ENCODE data around the gene DNAH9.
"Not testable (repeated sequence)": the region's sequence is repeated elsewhere in the genome, so short reads cannot be mapped to it uniquely, and the experiment has no call there.

Gene DNAH9

DNA sequence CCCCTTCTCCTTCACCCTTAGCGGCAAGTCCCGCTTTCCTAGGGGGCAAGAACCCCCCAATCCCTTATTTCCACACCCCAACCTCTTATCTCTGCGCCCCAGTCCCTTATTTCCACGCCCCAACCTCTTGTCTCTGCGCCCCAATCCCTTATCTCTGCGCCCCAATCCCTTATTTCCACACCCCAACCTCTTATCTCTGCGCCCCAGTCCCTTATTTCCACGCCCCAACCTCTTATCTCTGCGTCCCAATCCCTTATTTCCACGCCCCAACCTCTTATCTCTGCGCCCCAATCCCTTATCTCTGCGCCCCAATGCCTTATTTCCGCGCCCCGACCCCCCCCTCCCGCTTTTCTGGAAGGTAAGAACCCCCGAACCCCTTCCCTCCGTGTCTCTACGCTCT, 374.5 kb downstream of the DNAH9 start:
- FAIRE-seq; DNase-seq (ENCODE audit: low spot score): not testable (repeated sequence)

DNA sequence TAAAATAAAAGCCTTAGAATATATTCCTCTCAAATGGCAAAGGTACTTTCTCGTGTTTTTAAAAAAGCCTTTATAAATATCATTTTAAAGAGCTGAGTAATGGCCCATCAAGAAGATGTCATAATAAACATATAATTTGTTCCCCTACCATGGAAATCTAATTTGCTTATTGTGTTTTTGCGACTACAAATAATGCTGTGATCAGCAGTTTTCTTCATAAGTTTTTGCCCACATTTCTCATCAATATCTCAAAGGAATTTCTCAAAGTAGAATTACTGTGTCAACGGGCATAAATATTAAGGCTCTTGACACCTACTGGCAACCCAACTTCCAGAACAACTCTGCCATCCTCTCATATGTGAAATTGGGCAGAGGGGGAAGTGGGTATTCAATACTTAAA, 381.5 kb downstream of the DNAH9 start:
- DNase-seq (ENCODE audit: low spot score): no peak
- no peak for FAIRE-seq

DNA sequence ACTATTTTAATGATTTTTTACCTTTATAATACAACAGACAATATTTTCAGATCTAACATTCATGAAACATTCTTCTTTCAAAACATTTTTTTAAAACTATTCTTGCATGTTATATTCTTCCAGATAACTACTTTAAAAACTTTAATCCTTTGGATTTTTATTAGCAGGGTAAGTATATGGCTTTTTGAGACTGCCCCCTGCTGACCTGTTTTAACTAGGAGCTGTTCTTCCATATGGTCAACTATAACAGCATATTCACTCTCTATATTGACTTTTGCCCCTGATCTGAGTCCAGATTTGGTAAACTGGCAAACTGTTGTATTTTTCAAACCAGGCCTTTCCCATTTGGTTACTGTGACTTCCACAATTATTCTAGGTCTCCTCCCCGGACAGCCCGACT, 382.5 kb downstream of the DNAH9 start:
- DNase-seq (ENCODE audit: low spot score) (no peak), FAIRE-seq (no peak)

DNA sequence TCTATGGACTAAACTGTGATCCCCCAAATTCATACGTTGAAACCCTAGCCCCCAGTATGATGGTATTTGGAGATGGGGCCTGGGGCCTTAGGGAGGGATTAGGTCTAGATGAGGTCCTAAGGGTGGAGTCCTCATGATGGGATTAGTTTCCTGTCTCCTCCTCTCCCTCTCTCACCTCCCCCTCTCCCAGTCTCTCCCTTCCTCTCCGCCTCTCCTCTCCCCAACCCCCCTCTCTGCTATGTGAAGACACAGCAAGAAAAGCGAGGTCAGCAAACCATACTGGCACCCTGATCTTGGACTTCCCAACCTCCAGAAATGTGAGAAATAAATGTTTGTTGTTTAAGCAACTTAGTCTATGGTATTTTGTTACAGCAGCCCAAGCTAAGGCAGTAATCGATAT, 383.6 kb downstream of the DNAH9 start:
- FAIRE-seq: no peak
- DNase-seq (ENCODE audit: low spot score): no peak

DNA sequence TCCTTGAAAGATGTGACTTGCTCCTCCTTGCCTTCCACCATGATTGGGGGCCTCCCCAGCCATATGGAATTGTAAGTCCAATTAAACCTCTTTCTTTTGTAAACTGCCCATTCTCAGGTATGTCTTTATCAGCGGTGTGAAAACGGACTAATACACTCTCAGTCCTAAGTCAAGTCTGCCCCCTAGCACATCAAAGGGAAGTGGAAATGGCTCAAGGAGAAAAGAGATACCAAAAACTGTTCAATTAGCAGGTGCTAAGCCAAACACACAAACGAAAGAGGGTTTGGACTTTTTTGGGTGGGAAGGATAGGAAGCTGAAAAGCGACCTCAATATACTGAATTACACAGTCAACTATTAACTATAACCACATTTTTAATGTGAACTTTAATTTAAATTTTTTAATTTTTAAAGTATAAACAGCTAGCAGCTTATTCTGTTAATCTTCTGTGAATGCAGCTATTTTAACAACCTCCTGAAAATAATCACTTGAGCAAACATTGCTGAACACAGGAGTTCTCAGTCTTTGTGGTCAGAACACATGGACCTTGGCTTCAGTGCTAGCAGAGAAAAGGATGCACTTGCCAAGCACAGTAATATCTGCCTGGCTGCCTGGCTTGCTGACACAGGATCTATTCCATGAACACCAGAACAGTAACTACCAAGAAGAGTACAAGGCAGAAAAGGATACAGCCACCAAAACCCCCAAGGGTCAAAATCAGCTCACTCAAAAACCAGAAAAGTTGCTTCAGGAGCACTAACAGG, 388.1 kb downstream of the DNAH9 start:
- FAIRE-seq (no peak), DNase-seq (ENCODE audit: low spot score) (no peak)

DNA sequence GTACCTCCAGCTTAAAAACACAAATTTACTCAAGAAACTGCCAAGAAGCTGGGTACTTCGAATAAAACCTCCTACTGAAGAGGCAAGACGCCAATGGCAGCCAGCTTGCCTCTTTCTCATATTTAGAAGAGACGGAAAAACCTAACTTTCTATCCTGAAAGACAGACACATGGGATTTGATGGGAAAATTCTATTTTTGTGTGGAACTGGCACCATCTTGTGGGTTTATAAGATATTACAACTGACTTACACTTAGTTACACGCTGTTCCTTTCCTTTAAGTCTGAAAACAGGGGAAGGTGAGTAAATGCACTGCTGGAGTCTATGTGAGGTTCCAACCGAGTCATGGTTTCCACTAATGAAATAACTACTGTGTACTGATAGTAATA, 388.7 kb downstream of the DNAH9 start:
- DNase-seq (ENCODE audit: low spot score): peak; percentile 16

DNA sequence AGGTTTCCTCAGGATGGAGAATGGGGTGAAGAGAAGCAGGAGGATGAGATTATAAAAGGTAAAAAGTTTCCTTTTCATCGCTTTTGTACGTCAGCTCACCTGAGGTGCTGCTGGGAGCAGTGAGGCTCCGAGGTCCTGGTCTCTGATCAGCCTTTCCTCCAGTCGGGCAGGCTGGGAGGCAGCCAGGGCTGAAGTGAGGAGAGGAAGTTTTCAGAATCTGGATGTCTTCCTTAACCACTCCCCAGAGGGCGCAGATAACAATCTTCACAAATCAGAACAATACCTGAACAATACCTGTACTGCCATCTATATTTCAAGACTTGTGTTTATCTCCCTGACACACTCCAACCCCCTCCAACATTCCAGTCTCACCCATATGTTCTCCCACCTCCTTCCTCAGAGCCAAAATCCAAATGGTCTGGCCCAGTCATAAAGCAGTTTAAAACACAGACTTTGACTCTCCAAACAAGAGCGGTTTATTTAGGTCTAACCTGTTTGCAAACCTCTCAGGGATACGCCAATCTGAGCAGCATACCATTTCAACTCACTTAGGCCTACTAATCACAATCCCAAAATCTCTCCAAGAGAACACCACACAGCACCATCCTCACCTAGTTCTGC, 392.2 kb downstream of the DNAH9 start:
- DNase-seq (ENCODE audit: low spot score): no peak
- FAIRE-seq: no peak

More for the DNA sequence above, 388.7 kb downstream of the DNAH9 start:
- FAIRE-seq: no peak

DNA sequence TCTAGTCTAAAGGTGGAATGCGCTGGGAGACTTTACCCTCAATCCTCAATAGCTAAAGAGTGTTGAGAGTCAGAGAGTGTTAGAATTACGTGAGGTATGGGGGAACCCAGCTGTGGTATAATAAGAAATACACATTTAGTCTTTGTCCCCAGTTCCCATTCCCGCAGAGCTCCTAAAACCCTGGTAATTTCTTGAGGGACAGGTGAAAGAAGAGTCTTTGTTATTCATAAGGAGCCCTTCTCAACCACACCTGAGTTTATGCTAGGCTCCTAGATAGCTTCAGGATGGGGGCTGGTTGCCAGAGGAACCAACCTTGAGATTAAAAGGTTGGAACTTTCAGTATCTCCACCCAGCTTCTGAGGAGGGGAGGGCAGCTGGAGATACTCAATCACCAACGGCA, 393.2 kb downstream of the DNAH9 start:
- no peak for FAIRE-seq
- DNase-seq (ENCODE audit: low spot score): no peak

DNA sequence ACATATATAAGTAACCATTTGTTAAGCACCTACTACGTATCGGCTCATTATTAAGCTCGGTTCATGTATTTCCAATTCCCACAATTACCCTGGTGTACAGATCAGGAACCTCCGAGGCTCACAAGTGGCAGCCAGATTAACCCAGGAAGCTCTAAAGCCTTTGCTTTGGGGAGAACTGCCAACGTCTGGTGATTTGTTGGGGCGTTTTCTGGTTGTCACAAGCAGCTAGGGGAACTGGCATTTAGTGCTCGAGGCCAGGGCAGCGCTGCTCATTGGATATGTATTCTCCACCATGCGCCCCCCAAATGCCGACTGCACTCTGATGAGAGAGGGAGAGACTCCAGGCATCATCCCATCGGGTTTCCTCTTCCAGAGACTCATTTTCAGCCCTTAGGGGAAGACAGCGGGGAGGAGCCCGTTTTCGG, 398.5 kb downstream of the DNAH9 start:
- DNase-seq (ENCODE audit: low spot score): peak; percentile 13
- FAIRE-seq: no peak

DNA sequence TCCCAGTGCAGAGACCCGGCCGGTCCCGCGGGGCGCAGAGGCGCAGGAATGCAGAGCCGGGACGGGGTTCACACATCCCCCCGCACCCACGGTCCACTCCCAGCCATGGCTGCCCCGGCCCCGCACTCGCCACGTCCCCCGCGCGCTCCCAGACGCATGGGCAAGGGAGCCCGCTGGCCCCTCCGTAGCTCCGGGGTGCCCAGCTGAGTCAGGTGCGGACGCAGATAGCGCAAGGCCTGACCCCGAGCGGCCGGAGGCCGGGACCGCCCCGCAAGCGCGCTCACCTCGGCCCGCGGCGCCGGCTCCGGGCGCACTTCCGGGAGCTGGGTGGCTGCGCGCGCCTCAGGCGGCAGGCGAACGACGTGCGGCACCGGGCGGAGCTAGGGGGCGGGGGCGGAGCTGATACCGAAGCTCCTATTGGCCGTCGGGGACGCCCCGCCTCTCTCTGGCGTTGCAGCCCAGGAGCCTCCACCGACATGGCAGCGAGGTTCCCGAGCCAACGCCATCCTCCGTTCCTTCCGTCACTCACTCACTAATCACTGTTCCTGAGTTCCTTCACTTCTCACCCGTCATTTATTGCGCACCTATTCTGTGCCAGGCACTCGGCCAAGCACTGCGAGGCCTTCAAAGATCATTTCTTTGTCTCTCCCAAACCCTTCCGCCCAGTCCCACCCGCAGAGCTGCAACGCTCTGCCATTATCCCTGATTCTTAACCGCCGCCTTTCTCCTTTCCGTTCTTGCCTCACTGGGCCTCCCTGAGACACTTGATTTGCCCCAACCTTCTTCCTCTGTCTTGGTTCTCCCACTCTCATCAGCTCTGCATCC, 399.1 kb downstream of the DNAH9 start, which contains the start of gene ZNF18:
TSS of gene ZNF18 (minus strand) at position 329 of the 825 bp plus-strand sequence. CDS start 4,646 bp downstream, outside the sequence.
- FAIRE-seq (no peak), DNase-seq (ENCODE audit: low spot score) (peak; percentile 95)

DNA sequence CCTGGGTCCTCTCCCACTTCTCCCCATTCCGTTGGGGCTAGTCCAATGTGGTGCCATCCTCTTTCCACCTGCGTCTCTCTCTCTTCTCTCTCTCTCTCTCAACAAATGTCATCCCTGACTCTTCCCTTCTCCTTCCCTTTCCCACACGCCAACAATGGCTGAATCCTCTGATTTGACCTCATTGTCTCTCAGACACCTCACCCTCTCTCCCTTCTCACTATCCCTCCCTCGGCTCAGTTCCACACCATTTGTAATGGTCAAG, 399.6 kb downstream of the DNAH9 start:
- DNase-seq (ENCODE audit: low spot score) (no peak), FAIRE-seq (no peak)

DNA sequence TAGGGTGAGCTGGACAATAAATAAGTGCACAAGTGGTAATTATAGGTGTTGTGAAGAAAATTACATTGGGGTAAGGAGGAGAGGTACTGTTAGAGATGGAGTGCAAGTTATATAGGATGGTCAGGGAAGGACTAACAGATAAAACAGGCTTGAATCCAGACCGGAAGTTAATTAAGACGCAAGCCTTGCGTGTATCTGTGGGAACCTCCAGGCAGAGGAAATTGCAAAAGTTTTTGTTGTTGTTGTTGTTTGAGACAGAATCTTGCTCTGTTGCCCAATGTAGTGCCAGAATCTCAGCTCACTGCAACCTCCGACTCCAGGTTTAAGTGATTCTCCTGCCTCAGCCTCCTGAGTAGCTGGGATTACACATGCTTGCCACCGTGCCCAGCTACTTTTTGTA, 401.4 kb downstream of the DNAH9 start:
- no peak for DNase-seq (ENCODE audit: low spot score)
- FAIRE-seq: no peak

DNA sequence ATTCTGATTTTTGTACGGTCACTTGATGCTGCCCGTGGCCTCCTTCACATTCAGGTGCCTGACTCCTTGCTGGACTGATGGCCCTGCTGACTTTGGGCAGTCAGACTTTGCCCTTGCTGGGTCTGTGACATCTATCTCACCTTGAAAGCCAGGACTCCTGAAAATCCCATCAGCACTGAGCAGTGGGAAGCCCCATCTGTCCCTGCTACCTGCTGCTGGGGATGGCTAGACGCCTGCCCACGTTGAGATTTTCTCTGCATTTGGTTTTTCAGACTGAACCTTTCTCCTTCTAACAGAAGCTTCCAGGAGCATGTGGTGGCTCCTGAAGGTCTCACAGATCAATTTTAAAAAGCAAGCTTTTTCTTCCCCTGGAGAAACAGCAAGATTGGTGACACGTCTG, 409.2 kb downstream of the DNAH9 start:
- no peak for DNase-seq (ENCODE audit: low spot score)
- no peak for FAIRE-seq
